ENCODE data around the gene PCCA.
A peak's percentile ranks its signal among the peaks of the same experiment; 100 is the strongest.
"Not testable (repeated sequence)": the region's sequence is repeated elsewhere in the genome, so short reads cannot be mapped to it uniquely, and the experiment has no call there.

The PCCA gene

GRCh38 chr13:100096526-100096925 lies 7.6 kb downstream of the PCCA start:
- no peak overlapping the region for H3K9ac ChIP-seq (ENCODE audit: low read length)
- no peak overlapping the region for H2BK12ac ChIP-seq (ENCODE audit: low read length in 2 of 2)
- H2BK120ac ChIP-seq (ENCODE audit: low read depth, low read length): no peak overlapping the region
- no peaks in the 10 kb centered on the region for H3K79me1 ChIP-seq (replicated peaks; ENCODE audit: low read length, poor library complexity, severe bottlenecking)
- no peak overlapping the region for H3K14ac ChIP-seq (ENCODE audit: low read length in 2 of 2)
- H2AFZ ChIP-seq (ENCODE audit: low read depth, low read length): no peak overlapping the region
- DNase-seq: no peak
- H3K18ac ChIP-seq (ENCODE audit: low read depth in 1 of 2, low read length in 2 of 2): no peak overlapping the region
- H3K4me3 ChIP-seq (ENCODE audit: insufficient read depth in 1 of 2, low read depth in 1 of 2, low read length in 2 of 2): no peak overlapping the region
- H3K27ac ChIP-seq (ENCODE audit: low read length, poor library complexity, severe bottlenecking): no peak overlapping the region
- no peaks in the 10 kb centered on the region for H3K9me3 ChIP-seq (ENCODE audit: control insufficient read depth, low read length)
- H3K4ac ChIP-seq (ENCODE audit: low read depth in 1 of 2, low read length in 2 of 2): no peak overlapping the region
- H4K91ac ChIP-seq (ENCODE audit: low read length): no peak overlapping the region
- H2BK5ac ChIP-seq (ENCODE audit: low read depth, low read length, poor library complexity, severe bottlenecking): no peak overlapping the region
- 97% methylated on average over 6 of the region's 7 CpGs for WGBS
- no peak overlapping the region for H4K8ac ChIP-seq (ENCODE audit: low read length)
- no peaks in the 10 kb centered on the region for H3K27me3 ChIP-seq (ENCODE audit: control insufficient read depth in 1 of 2, insufficient read depth in 1 of 2, low read length in 2 of 2)
- H3K4me1 ChIP-seq (ENCODE audit: control insufficient read depth, insufficient read depth, low read depth, low read length): peaks cover 6% of the 10 kb centered on the region
- no peak overlapping the region for H2AK5ac ChIP-seq (ENCODE audit: low read length, severe bottlenecking)
- no peak overlapping the region for H3K23ac ChIP-seq (ENCODE audit: low read length in 2 of 2)
- H3K36me3 ChIP-seq (ENCODE audit: control insufficient read depth in 1 of 2, insufficient read depth in 2 of 2, low read depth in 1 of 2, low read length in 2 of 2): peaks cover 3% of the 10 kb centered on the region in 2 experiments
- no peak overlapping the region for H3K4me2 ChIP-seq (ENCODE audit: low read length, poor library complexity, severe bottlenecking)
- H2BK15ac ChIP-seq (ENCODE audit: low read depth, poor library complexity, severe bottlenecking): no peak overlapping the region

- Histone ChIP-seq H3K27ac (ENCODE audit: low read length, poor library complexity, severe bottlenecking) (no peak overlapping the region), H3K4ac (ENCODE audit: low read depth in 1 of 2, low read length in 2 of 2) (no peak overlapping the region), H2AFZ (ENCODE audit: low read depth, low read length) (no peak overlapping the region), H3K4me1 (ENCODE audit: control insufficient read depth, insufficient read depth, low read depth, low read length) (peaks cover 8% of the 10 kb centered on the region), H3K4me3 (ENCODE audit: insufficient read depth in 1 of 2, low read depth in 1 of 2, low read length in 2 of 2) (no peak overlapping the region), H2AK5ac (ENCODE audit: low read length, severe bottlenecking) (no peak overlapping the region), H3K9me3 (ENCODE audit: control insufficient read depth, low read length) (no peaks in the 10 kb centered on the region), H2BK12ac (ENCODE audit: low read length in 2 of 2) (no peak overlapping the region), H4K8ac (ENCODE audit: low read length) (no peak overlapping the region), H3K14ac (ENCODE audit: low read length in 2 of 2) (no peak overlapping the region), H3K27me3 (ENCODE audit: control insufficient read depth in 1 of 2, insufficient read depth in 1 of 2, low read length in 2 of 2) (no peaks in the 10 kb centered on the region), H3K18ac (ENCODE audit: low read depth in 1 of 2, low read length in 2 of 2) (no peak overlapping the region), H3K23ac (ENCODE audit: low read length in 2 of 2) (no peak overlapping the region), H2BK120ac (ENCODE audit: low read depth, low read length) (no peak overlapping the region), H2BK5ac (ENCODE audit: low read depth, low read length, poor library complexity, severe bottlenecking) (no peak overlapping the region), H4K91ac (ENCODE audit: low read length) (no peak overlapping the region), H3K9ac (ENCODE audit: low read length) (no peak overlapping the region), H3K36me3 (ENCODE audit: control insufficient read depth in 1 of 2, insufficient read depth in 2 of 2, low read depth in 1 of 2, low read length in 2 of 2) (peaks cover 3% of the 10 kb centered on the region in 2 experiments), H3K79me1 (replicated peaks; ENCODE audit: low read length, poor library complexity, severe bottlenecking) (no peaks in the 10 kb centered on the region), H3K4me2 (ENCODE audit: low read length, poor library complexity, severe bottlenecking) (no peak overlapping the region), H2BK15ac (ENCODE audit: low read depth, poor library complexity, severe bottlenecking) (no peak overlapping the region)
- DNase-seq: no peak
- 100% methylated on average over 1 of the region's 1 CpG for WGBS
Measured at GRCh38 chr13:100097821-100098220, 8.9 kb downstream of the PCCA start.

- Histone ChIP-seq H4K8ac (ENCODE audit: low read length) (no peak overlapping the region), H3K27ac (ENCODE audit: low read length, poor library complexity, severe bottlenecking) (no peak overlapping the region), H2BK120ac (ENCODE audit: low read depth, low read length) (no peak overlapping the region), H2AFZ (ENCODE audit: low read depth, low read length) (no peak overlapping the region), H3K9me3 (ENCODE audit: control insufficient read depth, low read length) (no peaks in the 10 kb centered on the region), H3K79me1 (replicated peaks; ENCODE audit: low read length, poor library complexity, severe bottlenecking) (no peaks in the 10 kb centered on the region), H3K27me3 (ENCODE audit: control insufficient read depth in 1 of 2, insufficient read depth in 1 of 2, low read length in 2 of 2) (no peaks in the 10 kb centered on the region), H3K4ac (ENCODE audit: low read depth in 1 of 2, low read length in 2 of 2) (peak overlapping the region in 1 of 2 experiments; percentile 32), H3K4me2 (ENCODE audit: low read length, poor library complexity, severe bottlenecking) (no peak overlapping the region), H3K9ac (ENCODE audit: low read length) (no peak overlapping the region), H2BK5ac (ENCODE audit: low read depth, low read length, poor library complexity, severe bottlenecking) (no peak overlapping the region), H2BK12ac (ENCODE audit: low read length in 2 of 2) (peak overlapping the region; percentile 8 to 85), H2BK15ac (ENCODE audit: low read depth, poor library complexity, severe bottlenecking) (no peak overlapping the region), H3K36me3 (ENCODE audit: control insufficient read depth in 1 of 2, insufficient read depth in 2 of 2, low read depth in 1 of 2, low read length in 2 of 2) (peaks cover 3% of the 10 kb centered on the region in 2 experiments), H4K91ac (ENCODE audit: low read length) (no peak overlapping the region), H3K14ac (ENCODE audit: low read length in 2 of 2) (no peak overlapping the region), H2AK5ac (ENCODE audit: low read length, severe bottlenecking) (peak overlapping the region; percentile 11), H3K4me1 (ENCODE audit: control insufficient read depth, insufficient read depth, low read depth, low read length) (peaks cover 6% of the 10 kb centered on the region), H3K4me3 (ENCODE audit: insufficient read depth in 1 of 2, low read depth in 1 of 2, low read length in 2 of 2) (no peak overlapping the region), H3K18ac (ENCODE audit: low read depth in 1 of 2, low read length in 2 of 2) (peak overlapping the region in 1 of 2 experiments; percentile 40), H3K23ac (ENCODE audit: low read length in 2 of 2) (no peak overlapping the region)
- over 99% methylated on average over 6 of the region's 6 CpGs for WGBS
- no peak for DNase-seq
Measured at GRCh38 chr13:100098445-100099116, 9.7 kb downstream of the PCCA start.

- H4K8ac ChIP-seq (ENCODE audit: low read length); H3K4me2 ChIP-seq (ENCODE audit: low read length, poor library complexity, severe bottlenecking); H2BK120ac ChIP-seq (ENCODE audit: low read depth, low read length); H3K4ac ChIP-seq (ENCODE audit: low read depth in 1 of 2, low read length in 2 of 2); H2AK5ac ChIP-seq (ENCODE audit: low read length, severe bottlenecking); H3K9ac ChIP-seq (ENCODE audit: low read length); H3K27me3 ChIP-seq (ENCODE audit: control insufficient read depth in 1 of 2, insufficient read depth in 1 of 2, low read length in 2 of 2); H2BK5ac ChIP-seq (ENCODE audit: low read depth, low read length, poor library complexity, severe bottlenecking); H3K9me3 ChIP-seq (ENCODE audit: control insufficient read depth, low read length); H2BK12ac ChIP-seq (ENCODE audit: low read length in 2 of 2); DNase-seq; H3K4me1 ChIP-seq (ENCODE audit: control insufficient read depth, insufficient read depth, low read depth, low read length); H4K91ac ChIP-seq (ENCODE audit: low read length); H3K36me3 ChIP-seq (ENCODE audit: control insufficient read depth in 1 of 2, insufficient read depth in 2 of 2, low read depth in 1 of 2, low read length in 2 of 2); H3K79me1 ChIP-seq (replicated peaks; ENCODE audit: low read length, poor library complexity, severe bottlenecking); H2AFZ ChIP-seq (ENCODE audit: low read depth, low read length); H3K4me3 ChIP-seq (ENCODE audit: insufficient read depth in 1 of 2, low read depth in 1 of 2, low read length in 2 of 2); H3K23ac ChIP-seq (ENCODE audit: low read length in 2 of 2); H3K27ac ChIP-seq (ENCODE audit: low read length, poor library complexity, severe bottlenecking); H3K14ac ChIP-seq (ENCODE audit: low read length in 2 of 2); H2BK15ac ChIP-seq (ENCODE audit: low read depth, poor library complexity, severe bottlenecking); H3K18ac ChIP-seq (ENCODE audit: low read depth in 1 of 2, low read length in 2 of 2): not testable (repeated sequence)
- WGBS: 93% methylated on average over 8 of the region's 8 CpGs
Measured at GRCh38 chr13:100099117-100099445, 10.2 kb downstream of the PCCA start.

Measured in mesenchymal stem cell (in vitro differentiated cells and primary cell).